HCT116 (cell line): ENCODE data around the gene SMAD7. TPM values are rescaled to one million over a fixed set of nuclear protein-coding genes. Genes with fewer than 3 reads are reported as not detected.

Source experiments
- ATAC-seq: fragments of 200-7000 bp; cut with Tn5 transposase; 2 replicates; pipeline ENCODE4 v1.9.1; 2020; ENCODE audit warnings: mild to moderate bottlenecking, moderate library complexity
- BruUV-seq: library from RNA; stranded (reverse); fragments of 400-500 nt; replicated peaks from 2 replicates; lab custom pipeline; 2021; lab: Mats Ljungman, UMichigan
- CTCF ChIA-PET: fragments of 300-600 bp; sonication (Branson Sonifier 250); formaldehyde crosslinking; loops from one replicate; lab custom pipeline; 2021; ENCODE audit warnings: antibody characterized with exemption; lab: Charles Lee
- POLR2A ChIA-PET: fragments of 300-600, 350-600 bp; sonication (Branson Sonifier 250); formaldehyde crosslinking; loops from one replicate; lab custom pipeline; 2021; ENCODE audit warnings: antibody characterized with exemption; lab: Charles Lee
- RAD21 ChIA-PET, 2 experiments: fragments of 300-600 bp; sonication (Branson Sonifier 250); formaldehyde crosslinking; loops; one replicate each; lab custom pipeline; 2023; ENCODE audit warnings: low total read pairs in 2 of 2; ENCODE audit not compliant: uncharacterized antibody in 2 of 2, unreplicated experiment in 2 of 2, low non-redundant PET in 1 of 2; lab: Charles Lee
- DNase-seq: peaks from one replicate; pipeline ENCODE4 v3.0.0-alpha.2; 2010; ENCODE audit warnings: low read depth, low spot score
- H2AFZ ChIP-seq: fragments of 200-600 bp; shearing (Covaris generic), sonication (generic); 2 replicates; pipeline ENCODE4 v1.6.1; 2017; ENCODE audit warnings: low read depth, mixed run types, mixed read lengths, antibody characterized with exemption, low read length; ENCODE audit not compliant: poor library complexity, severe bottlenecking
- H3K27ac ChIP-seq: 2 replicates; pipeline ENCODE4 v1.5.1; 2012; ENCODE audit warnings: low read depth, low read length
- H3K27me3 ChIP-seq: fragments of 200-600 bp; sonication (generic); 2 replicates; pipeline ENCODE4 v1.6.1; 2016; ENCODE audit warnings: mixed run types, low read length, mixed read lengths; ENCODE audit not compliant: insufficient read depth
- H3K36me3 ChIP-seq, 2 experiments: fragments of 200-500 bp in 1 of 2; fragments of 200-600 bp in 1 of 2; sonication (Bioruptor generic) in 1 of 2; sonication (generic) in 1 of 2; 2 replicates each; pipeline versions ENCODE4 v1.5.1 to v1.6.1; 2014 to 2016; ENCODE audit warnings: low read length in 2 of 2, inconsistent platforms in 1 of 2, mixed read lengths in 1 of 2, mixed run types in 1 of 2; ENCODE audit not compliant: insufficient read depth in 2 of 2, control insufficient read depth in 1 of 2
- H3K4me1 ChIP-seq, 2 experiments: fragments of 200-600 bp in 1 of 2; sonication (generic) in 1 of 2; 2 replicates each; pipeline versions ENCODE4 v1.5.1 to v1.6.1; 2012 to 2017; ENCODE audit warnings: low read length in 2 of 2, inconsistent platforms in 1 of 2, mild to moderate bottlenecking in 1 of 2, mixed read lengths in 1 of 2, mixed run types in 1 of 2, moderate library complexity in 1 of 2; ENCODE audit not compliant: insufficient read depth in 2 of 2, control insufficient read depth in 1 of 2
- H3K4me2 ChIP-seq: fragments of 200-600 bp; sonication (generic); 2 replicates; pipeline ENCODE4 v1.6.1; 2017; ENCODE audit warnings: mixed run types, low read length, mixed read lengths
- H3K4me3 ChIP-seq, 2 experiments: fragments of 200-600 bp in 1 of 2; sonication (generic) in 1 of 2; replicated peaks in 1 of 2; 2 replicates each; pipeline ENCODE4 v1.5.1; 2011 to 2016; ENCODE audit warnings: low read length in 2 of 2, control low read depth in 1 of 2, low read depth in 1 of 2, mild to moderate bottlenecking in 1 of 2, mixed read lengths in 1 of 2, mixed run types in 1 of 2
- H3K79me2 ChIP-seq: fragments of 200-600 bp; sonication (generic); 2 replicates; pipeline ENCODE4 v1.6.1; 2017; ENCODE audit warnings: mild to moderate bottlenecking, mixed run types, low read length, moderate library complexity, mixed read lengths; ENCODE audit not compliant: insufficient read depth
- H3K9ac ChIP-seq: fragments of 200-600 bp; sonication (generic); 2 replicates; pipeline ENCODE4 v1.6.1; 2016; ENCODE audit warnings: low read length, mixed read lengths
- H3K9me2 ChIP-seq: fragments of 200-600 bp; sonication (generic), shearing (Covaris generic); 2 replicates; pipeline ENCODE4 v1.6.1; 2017; ENCODE audit warnings: mixed run types, mild to moderate bottlenecking, moderate library complexity; ENCODE audit not compliant: insufficient read depth
- H3K9me3 ChIP-seq, 2 experiments: fragments of 200-500 bp in 1 of 2; fragments of 200-600 bp in 1 of 2; sonication (Bioruptor generic) in 1 of 2; sonication (generic) in 1 of 2; 2 replicates each; pipeline ENCODE4 v1.6.1; 2014 to 2017; ENCODE audit warnings: low read length in 2 of 2, mixed read lengths in 2 of 2, inconsistent platforms in 1 of 2, low read depth in 1 of 2, mild to moderate bottlenecking in 1 of 2, mixed run types in 1 of 2, moderate library complexity in 1 of 2; ENCODE audit not compliant: control insufficient read depth in 1 of 2, insufficient read depth in 1 of 2
- H4K20me1 ChIP-seq: fragments of 200-600 bp; sonication (generic), shearing (Covaris generic); 2 replicates; pipeline ENCODE4 v1.6.1; 2017; ENCODE audit warnings: mixed run types, mild to moderate bottlenecking, moderate library complexity; ENCODE audit not compliant: insufficient read depth
- CBX3 ChIP-seq: IDR thresholded peaks from 2 replicates; pipeline ENCODE4 v1.6.1; 2012; ENCODE audit warnings: low read depth
- CEBPB ChIP-seq: IDR thresholded peaks from 2 replicates; pipeline ENCODE4 v1.6.1; 2012; ENCODE audit warnings: low read depth
- CTCF ChIP-seq, 3 experiments: fragments of 200-600 bp in 1 of 3; sonication (generic) in 1 of 3; IDR thresholded peaks in 2 of 3; conservative IDR thresholded peaks in 1 of 3; 2 replicates each; pipeline ENCODE4 v1.5.1; 2012 to 2017; ENCODE audit warnings: low read depth in 2 of 3, low read length in 2 of 3, antibody characterized with exemption in 1 of 3, borderline replicate concordance in 1 of 3, control low read depth in 1 of 3, mild to moderate bottlenecking in 1 of 3, mixed read lengths in 1 of 3, mixed run types in 1 of 3, moderate library complexity in 1 of 3; ENCODE audit not compliant: insufficient read depth in 1 of 3
- EGR1 ChIP-seq: IDR thresholded peaks from 2 replicates; pipeline ENCODE4 v1.6.1; 2012; ENCODE audit warnings: low read depth
- ELF1 ChIP-seq: IDR thresholded peaks from 2 replicates; pipeline ENCODE4 v1.6.1; 2012; ENCODE audit warnings: low read depth, borderline replicate concordance
- EZH2 ChIP-seq: fragments of 200-600 bp; sonication (generic); IDR thresholded peaks from 2 replicates; pipeline ENCODE4 v1.6.1; 2017; ENCODE audit warnings: antibody characterized with exemption, mixed run types
- EZH2phosphoT487 ChIP-seq: fragments of 200-600 bp; IDR thresholded peaks from 2 replicates; pipeline ENCODE4 v1.6.1; 2018; ENCODE audit warnings: antibody characterized with exemption, borderline replicate concordance
- FOSL1 ChIP-seq: IDR thresholded peaks from 2 replicates; pipeline ENCODE4 v1.6.1; 2012; ENCODE audit warnings: low read depth
- JUND ChIP-seq: IDR thresholded peaks from 2 replicates; pipeline ENCODE4 v1.6.1; 2012
- POLR2AphosphoS5 ChIP-seq: IDR thresholded peaks from 2 replicates; pipeline ENCODE4 v1.6.1; 2011; ENCODE audit warnings: mild to moderate bottlenecking, low read depth, low read length, moderate library complexity
- RAD21 ChIP-seq: IDR thresholded peaks from 2 replicates; pipeline ENCODE4 v1.6.1; 2012; ENCODE audit warnings: low read depth, mild to moderate bottlenecking
- REST ChIP-seq: IDR thresholded peaks from 2 replicates; pipeline ENCODE4 v1.6.1; 2012; ENCODE audit warnings: low read depth
- SIN3A ChIP-seq: IDR thresholded peaks from 2 replicates; pipeline ENCODE4 v1.6.1; 2012; ENCODE audit warnings: low read depth
- SP1 ChIP-seq: IDR thresholded peaks from 2 replicates; pipeline ENCODE4 v1.6.1; 2012; ENCODE audit warnings: low read depth
- SRF ChIP-seq: IDR thresholded peaks from 2 replicates; pipeline ENCODE4 v1.6.1; 2012; ENCODE audit warnings: low read depth
- TCF7L2 ChIP-seq: IDR thresholded peaks from 2 replicates; pipeline ENCODE4 v1.7.0; 2011; ENCODE audit warnings: borderline replicate concordance, inconsistent platforms; ENCODE audit not compliant: insufficient read depth, insufficient read length; ENCODE audit errors: extremely low read depth
- ZBTB33 ChIP-seq: IDR thresholded peaks from 2 replicates; pipeline ENCODE4 v1.6.1; 2011; ENCODE audit warnings: mild to moderate bottlenecking, low read length, moderate library complexity; ENCODE audit not compliant: insufficient replicate concordance; ENCODE audit errors: extremely low read depth
- ZFX ChIP-seq: fragments of 450-650 bp; IDR thresholded peaks from 2 replicates; pipeline ENCODE4 v1.6.1; 2017
- ZNF274 ChIP-seq: fragments of 200-500 bp; sonication (Bioruptor generic); IDR thresholded peaks from 2 replicates; pipeline ENCODE4 v1.6.1; 2014; ENCODE audit warnings: mild to moderate bottlenecking, low read depth, low read length, inconsistent platforms
- intact Hi-C: fragments of 100-400 bp; cut with micrococcal nuclease; formaldehyde crosslinking; loops from 2 replicates; pipeline ENCODE4 v1.10.0; 2022
- total RNA-seq: library from RNA; stranded (reverse); gene quantifications from one replicate; pipeline ENCODE4 v1.2.1, GENCODE V29; 2021; ENCODE audit not compliant: unreplicated experiment

Gene SMAD7
- total RNA-seq, 1 experiment from 2014 or later: 7.2 TPM

DNA sequence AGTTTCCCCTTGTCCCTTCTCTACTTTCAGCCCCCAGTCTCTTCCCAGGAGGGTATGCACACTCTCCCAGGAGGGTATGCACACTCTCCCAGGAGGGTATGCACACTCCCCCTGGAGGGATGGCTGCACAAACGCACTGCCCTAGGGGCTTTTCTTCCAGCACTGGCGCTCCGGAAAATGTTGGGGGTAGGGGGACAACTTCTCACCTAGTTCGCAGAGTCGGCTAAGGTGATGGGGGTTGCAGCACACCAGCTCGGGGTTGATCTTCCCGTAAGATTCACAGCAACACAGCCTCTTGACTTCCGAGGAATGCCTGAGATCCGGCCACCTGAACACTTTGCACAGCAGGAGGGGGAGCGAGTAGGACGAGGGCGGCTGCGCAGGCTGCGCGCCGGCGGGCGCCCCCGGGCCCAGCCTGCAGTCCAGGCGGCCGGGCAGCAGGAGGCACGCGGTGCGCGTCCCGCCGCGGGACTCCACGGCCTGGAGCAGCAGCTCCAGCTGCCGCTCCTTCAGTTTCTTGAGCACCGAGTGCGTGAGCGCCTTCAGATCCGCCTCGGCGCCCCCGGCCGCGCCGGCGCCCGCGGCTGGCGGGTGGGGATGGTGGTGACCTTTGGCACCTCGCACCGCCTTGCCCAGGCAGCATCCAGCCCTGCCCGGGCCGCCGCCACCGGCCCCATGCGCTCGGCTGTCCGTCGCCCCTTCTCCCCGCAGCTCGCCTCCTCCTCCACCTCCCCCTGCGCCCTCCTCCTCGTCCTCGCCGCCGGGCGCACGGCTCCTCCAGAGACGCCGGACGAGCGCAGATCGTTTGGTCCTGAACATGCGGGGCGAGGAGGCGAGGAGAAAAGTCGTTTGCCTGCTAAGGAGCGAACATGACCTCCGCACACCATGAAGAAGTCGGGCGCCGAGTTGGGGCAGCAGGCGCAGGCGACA, 894 bp downstream of the SMAD7 start:
- H3K27me3 ChIP-seq: peaks cover 22% of the 10 kb centered on the region; the same call in 1 of the 2 replicates
- BruUV-seq: no TSS peak
- peak; percentile 35 for ATAC-seq
- ChIA-PET POLR2A (no interaction called here), CTCF (no interaction called here), RAD21 (no interaction called here)
- intact Hi-C loops: loop anchor here (5.0 to 10.0 kb wide), 4 partner anchors 67 to 275 kb away; no protein-coding TSS in a partner anchor
- peak overlapping the region; percentile 54; the same call in 1 of the 2 replicates for H3K27ac ChIP-seq
- H3K36me3 ChIP-seq: no peaks in the 10 kb centered on the region
- peaks cover 55 to 79% of the 10 kb centered on the region in 2 experiments for H3K4me1 ChIP-seq
- peak overlapping the region; percentile 37 to 65 for H3K4me3 ChIP-seq
- H3K9me3 ChIP-seq: no peaks in the 10 kb centered on the region
- no peak for DNase-seq
- peaks cover 25% of the 10 kb centered on the region for H3K79me2 ChIP-seq
- H4K20me1 ChIP-seq: no peaks in the 10 kb centered on the region; the same call in 1 of the 2 replicates
- H3K9me2 ChIP-seq: no peaks in the 10 kb centered on the region
- H2AFZ ChIP-seq: no peak overlapping the region
- H3K4me2 ChIP-seq: peak overlapping the region; percentile 79
- H3K9ac ChIP-seq: peak overlapping the region; percentile 56
- TF ChIP-seq ELF1: no peak
- no peak for TF ChIP-seq CBX3
- no peak for TF ChIP-seq REST
- no peak for TF ChIP-seq ZBTB33
- TF ChIP-seq EZH2: 0 out of 2 replicates have a peak, but pooled peaks have one; percentile 56
- peak; percentile 43; the same call in 1 of the 2 replicates for TF ChIP-seq ZFX
- TF ChIP-seq FOSL1: no peak
- no peak for TF ChIP-seq JUND
- TF ChIP-seq ZNF274: no peak
- no peak for TF ChIP-seq CEBPB
- TF ChIP-seq EGR1: no peak
- no peak for TF ChIP-seq POLR2AphosphoS5
- TF ChIP-seq CTCF (IDR thresholded peaks at IDR 0.05 in 2 of 3, conservative IDR thresholded peaks at IDR 0.05 in 1 of 3; ENCODE audit: borderline replicate concordance in 1 of 3, insufficient read depth in 1 of 3, low read depth in 2 of 3, low read length in 2 of 3): 0 out of 6 replicates have a peak, but pooled peaks of 1 of the 3 experiments have one; percentile 1
- TF ChIP-seq RAD21: no peak
- no peak for TF ChIP-seq EZH2phosphoT487
- no peak for TF ChIP-seq SIN3A
- no peak for TF ChIP-seq SRF
- TF ChIP-seq SP1: no peak
- no peak for TF ChIP-seq TCF7L2
